ENCODE results near the gene RTN4R.

DNA sequence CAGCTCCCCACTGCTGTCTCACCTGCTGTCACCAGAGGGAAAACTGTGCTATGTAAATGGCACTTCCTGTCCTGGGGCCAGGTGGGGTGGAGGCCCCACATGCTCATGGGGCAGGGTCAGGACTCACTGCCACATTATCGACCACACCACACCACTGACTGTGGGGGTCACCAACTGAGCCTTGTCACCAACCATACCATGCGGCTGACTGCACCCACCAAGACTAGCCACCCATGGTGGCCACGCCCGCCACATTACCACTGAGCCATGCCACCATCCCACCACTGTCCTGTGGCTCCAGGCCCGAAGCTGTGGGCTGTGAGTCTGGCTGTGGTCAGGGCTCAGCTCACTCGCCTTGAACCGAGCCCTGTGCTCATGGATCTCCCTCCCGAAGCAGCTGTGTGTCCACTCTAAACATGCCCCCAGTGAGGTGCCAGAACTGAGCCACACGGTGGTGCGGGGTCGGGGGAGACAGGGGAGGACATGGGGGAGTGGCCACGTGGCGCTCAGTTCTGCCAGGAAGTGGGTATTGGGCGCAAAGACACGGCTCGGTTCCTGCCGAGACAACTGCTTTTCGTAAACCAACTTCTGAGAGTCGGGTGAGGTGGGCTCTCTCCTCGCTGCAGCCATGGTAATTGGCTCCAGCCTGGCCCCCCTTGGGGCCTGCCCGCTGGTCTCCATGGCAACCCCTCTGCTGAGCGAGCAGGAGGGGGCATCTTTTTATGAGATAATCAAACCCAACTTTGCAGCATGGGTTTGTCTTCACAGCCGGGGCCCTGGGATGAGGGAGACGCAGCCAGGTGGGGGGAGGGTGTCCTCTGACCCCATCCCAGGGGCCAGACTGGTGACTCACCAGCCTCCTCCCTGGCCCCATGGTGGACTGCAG is 23.2 kb downstream of the RTN4R start:
- no peak for TF ChIP-seq POLR2A (IDR thresholded peaks at IDR 0.05)
- TF ChIP-seq, protein P1, sequence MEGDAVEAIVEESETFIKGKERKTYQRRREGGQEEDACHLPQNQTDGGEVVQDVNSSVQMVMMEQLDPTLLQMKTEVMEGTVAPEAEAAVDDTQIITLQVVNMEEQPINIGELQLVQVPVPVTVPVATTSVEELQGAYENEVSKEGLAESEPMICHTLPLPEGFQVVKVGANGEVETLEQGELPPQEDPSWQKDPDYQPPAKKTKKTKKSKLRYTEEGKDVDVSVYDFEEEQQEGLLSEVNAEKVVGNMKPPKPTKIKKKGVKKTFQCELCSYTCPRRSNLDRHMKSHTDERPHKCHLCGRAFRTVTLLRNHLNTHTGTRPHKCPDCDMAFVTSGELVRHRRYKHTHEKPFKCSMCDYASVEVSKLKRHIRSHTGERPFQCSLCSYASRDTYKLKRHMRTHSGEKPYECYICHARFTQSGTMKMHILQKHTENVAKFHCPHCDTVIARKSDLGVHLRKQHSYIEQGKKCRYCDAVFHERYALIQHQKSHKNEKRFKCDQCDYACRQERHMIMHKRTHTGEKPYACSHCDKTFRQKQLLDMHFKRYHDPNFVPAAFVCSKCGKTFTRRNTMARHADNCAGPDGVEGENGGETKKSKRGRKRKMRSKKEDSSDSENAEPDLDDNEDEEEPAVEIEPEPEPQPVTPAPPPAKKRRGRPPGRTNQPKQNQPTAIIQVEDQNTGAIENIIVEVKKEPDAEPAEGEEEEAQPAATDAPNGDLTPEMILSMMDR (IDR thresholded peaks at IDR 0.05) = no peak
